ENCODE data around the gene WNT3.

WNT3 gene

DNA sequence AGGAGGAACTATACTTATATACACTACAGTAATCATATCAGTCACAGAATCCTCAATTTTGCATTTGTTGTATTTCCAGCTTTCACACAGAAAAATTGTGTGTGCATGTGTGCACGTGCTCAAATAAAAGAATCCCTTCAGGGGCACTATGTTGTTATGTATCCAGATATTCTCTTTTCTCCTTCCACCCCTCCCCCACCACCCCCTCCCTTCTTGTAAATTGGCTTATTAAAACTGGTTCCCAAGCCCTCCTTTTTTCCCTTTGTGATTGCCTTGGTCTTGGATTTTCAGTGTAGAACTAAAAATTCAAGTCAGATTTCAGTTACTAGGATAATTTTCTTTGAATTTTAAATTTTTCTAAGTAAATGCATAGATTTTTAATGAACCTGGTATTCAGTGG, 86.3 kb downstream of the WNT3 start:
- no peak for DNase-seq (ENCODE audit: low read depth in 2 of 2)

GRCh38 chr17:46730679-46731078, 87.8 kb downstream of the WNT3 start:
- no peak for DNase-seq (ENCODE audit: low read depth in 2 of 2)

DNA sequence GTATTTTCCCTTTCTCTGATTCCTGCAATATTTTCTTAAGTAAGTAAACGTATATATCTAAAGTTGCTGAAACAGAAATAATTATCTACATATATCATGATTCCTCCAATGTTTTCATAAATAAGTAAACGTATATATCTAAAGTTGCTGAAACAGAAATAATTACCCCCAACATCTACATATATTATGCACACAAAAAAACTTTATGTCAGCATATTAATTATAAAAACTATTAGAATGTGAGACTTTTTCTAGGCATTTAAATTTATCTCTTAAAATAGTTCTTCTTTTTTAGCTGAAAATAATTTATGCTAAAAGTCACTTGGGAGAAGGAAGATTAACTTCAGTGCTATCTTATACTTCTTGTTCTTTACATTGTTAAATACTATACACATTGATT, 88.5 kb downstream of the WNT3 start:
- no peak for DNase-seq (ENCODE audit: low read depth in 2 of 2)

GRCh38 chr17:46727572-46728348, 90.7 kb downstream of the WNT3 start:
- no peak for DNase-seq (ENCODE audit: low read depth in 2 of 2)

DNA sequence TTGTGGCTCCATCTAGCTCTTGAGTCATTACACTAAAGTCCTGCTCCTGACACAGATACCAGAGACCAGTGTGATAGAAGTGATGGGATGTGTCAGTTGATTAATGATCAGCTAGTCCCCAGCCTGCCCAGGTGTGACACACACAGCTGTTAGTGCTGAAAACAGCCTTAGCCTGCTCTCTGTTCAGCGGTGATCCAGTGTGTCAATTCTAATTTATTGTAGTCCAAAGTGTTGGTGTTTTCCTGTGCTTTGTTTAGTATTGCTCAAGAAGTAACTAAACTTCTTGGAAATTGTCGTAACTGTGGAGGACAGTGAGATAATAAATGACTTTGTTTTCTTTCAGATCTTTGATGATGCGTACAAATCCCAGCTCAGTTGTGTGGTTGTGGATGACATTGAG, 92.3 kb downstream of the WNT3 start:
- DNase-seq (ENCODE audit: low read depth in 2 of 2): no peak

DNA sequence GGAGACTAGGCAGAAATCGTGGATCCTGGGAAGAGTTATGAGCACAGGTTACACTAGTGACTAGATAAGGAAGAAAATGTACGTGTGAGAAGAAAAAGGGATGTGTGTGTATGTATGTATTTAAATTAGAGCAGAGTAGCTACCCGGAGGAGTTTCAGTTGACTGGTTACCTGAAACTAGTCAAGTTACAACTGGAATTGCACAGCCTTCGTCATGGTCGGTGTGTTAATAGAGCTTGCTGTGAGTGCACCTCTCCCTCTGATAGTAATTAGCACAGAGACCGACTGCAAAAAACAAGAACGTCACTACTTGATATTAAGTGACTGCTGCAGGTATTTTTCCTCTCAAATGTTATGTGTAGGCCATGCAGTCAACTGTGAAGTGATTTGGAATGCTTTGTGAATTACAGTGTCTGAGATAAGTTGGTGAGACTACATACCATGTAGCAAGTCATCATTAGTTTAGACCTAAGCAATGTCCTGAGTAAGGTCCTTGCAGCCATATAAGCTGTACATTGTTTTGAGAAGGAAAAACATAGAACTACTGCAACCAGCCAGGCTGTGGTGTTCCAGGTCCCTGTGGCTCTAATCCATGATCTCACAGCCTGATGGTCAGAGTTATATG, 95.7 kb downstream of the WNT3 start:
- DNase-seq (ENCODE audit: low read depth in 2 of 2): no peak

DNA sequence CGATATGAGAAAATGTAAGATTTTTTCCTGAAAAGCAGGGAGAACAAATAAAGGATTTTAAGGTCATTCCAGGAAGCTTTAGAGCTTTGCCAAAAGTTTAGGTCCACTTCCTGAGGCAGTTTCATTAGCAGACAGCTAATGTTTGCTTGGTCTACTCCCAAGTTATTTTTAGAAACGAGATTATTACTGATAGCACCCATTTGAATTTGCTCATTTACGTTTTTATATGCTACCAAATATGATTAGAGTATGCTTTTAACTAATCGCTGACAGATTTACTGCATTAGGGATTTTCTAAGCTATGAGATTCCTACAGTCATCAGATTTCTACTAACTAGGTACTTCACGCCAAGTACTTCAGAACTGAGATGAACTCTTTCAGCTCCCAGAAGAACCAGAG, 98.1 kb downstream of the WNT3 start:
- no peak for DNase-seq (ENCODE audit: low read depth in 2 of 2)

DNA sequence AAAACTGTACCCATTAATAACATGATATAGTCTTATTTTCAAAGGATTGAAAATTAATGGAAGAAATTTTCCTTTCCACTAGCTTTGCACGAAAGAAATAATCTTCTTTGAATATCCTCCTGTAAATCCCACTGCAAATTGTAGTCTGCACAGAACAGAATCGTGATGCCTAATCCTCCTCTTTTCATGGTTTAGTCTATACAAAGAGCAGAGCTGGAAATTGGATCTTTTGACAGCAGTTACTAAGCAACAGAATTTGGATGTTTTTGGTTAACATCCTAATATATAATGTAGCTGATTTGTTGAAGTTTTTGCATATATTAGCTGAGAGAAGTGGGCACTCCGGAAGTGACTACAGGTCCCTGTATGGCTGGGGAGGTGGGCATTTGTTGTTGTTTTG, 98.6 kb downstream of the WNT3 start:
- DNase-seq (ENCODE audit: low read depth in 2 of 2): no peak

- DNase-seq (ENCODE audit: low read depth in 2 of 2): no peak
Observed at GRCh38 chr17:46717999-46718398, 100.5 kb downstream of the WNT3 start.
